Pancreas (tissue), 10 donors: Measurements from ENCODE around the gene FANCC. TPM values are rescaled to one million over a fixed set of nuclear protein-coding genes. Genes with fewer than 3 reads are reported as not detected.

Experiments
- ATAC-seq, 4 donors: fragments of 200-7000 bp; cut with Tn5 transposase; one replicate each; pipeline versions ENCODE4 v1.8.0 to v1.9.1; 2020; ENCODE audit warnings: mild to moderate bottlenecking in 4 of 4, moderate library complexity in 4 of 4
- DNase-seq, 6 donors: peaks; one replicate each; pipeline ENCODE4 v3.0.0-alpha.2; 2020
- FAIRE-seq: peaks from 2 replicates; lab custom pipeline; 2012; peaks lifted over from hg19 to GRCh38; lab: Jason Lieb, UNC
- H3K27ac ChIP-seq, 4 donors: fragments of 200-600 bp; sonication (generic); 1 replicate in 3 of 4; 2 replicates in 1 of 4; pipeline versions ENCODE4 v1.5.0 to v1.8.0; 2020
- H3K27me3 ChIP-seq, 4 donors: fragments of 200-600 bp; one replicate each; pipeline ENCODE4 v1.8.0; 2021
- H3K36me3 ChIP-seq, 3 donors: fragments of 200-600 bp; sonication (generic) in 1 of 3; one replicate each; pipeline versions ENCODE4 v1.5.0 to v1.8.0; 2020 to 2021
- H3K4me1 ChIP-seq, 3 donors: fragments of 200-600 bp; one replicate each; pipeline ENCODE4 v1.8.0; 2021
- H3K4me3 ChIP-seq, 4 donors: fragments of 200-600 bp; sonication (generic) in 2 of 4; one replicate each; pipeline versions ENCODE4 v1.5.0 to v1.8.0; 2020 to 2021
- H3K9me3 ChIP-seq, 4 donors: fragments of 200-600 bp; one replicate each; pipeline ENCODE4 v1.8.0; 2021
- WGBS, 2 donors: extraction: QIAGEN DNeasy Blood & Tissue Kit; methylation state at CpG; one replicate each; pipeline ENCODE4 v1.1.7; 2013; 5-methylcytosine and 5-hydroxymethylcytosine counted together
- intact Hi-C, 3 donors: fragments of 100-400 bp; cut with DNase I; formaldehyde crosslinking; loops; one replicate each; pipeline versions ENCODE4 v1.11.1 to v1.14.2; 2022
- polyA plus RNA-seq, 2 donors: library from polyadenylated mRNA; stranded (reverse); fragments of 200-250 nt; gene quantifications; one replicate each; pipeline ENCODE4 v1.2.3, GENCODE V29; 2013
- total RNA-seq, 6 donors: library from RNA; stranded (reverse); fragmentation: NEBNext Ultra II Directional in 4 of 6; extraction: Animal tissue kit (Norgen Biotek cat#: 25700) in 4 of 6; gene quantifications; one replicate each; pipeline versions ENCODE4 v1.2.1 to v1.2.4, GENCODE V29; 2021 to 2023
- TF ChIP-seq, protein P1 (sequence below), 4 donors: fragments of 200-600 bp; sonication (generic) in 3 of 4; IDR thresholded peaks; one replicate each; pipeline versions ENCODE4 v1.5.0 to v1.8.0; 2021; ENCODE audit warnings: antibody characterized with exemption in 4 of 4
- donor health status: healthy with polysubstance abuse.
- donor health status: DM: no; HTN: no; CAD: no; lungs with moderate emphysema.
- donor health status: DM: no; HTN: no; CAD: no.
- donor health status: control.
- donor health status: control.
- donor health status: Bipolar disorder and iron deficiency.
- donor health status: DM: yes; HTN: yes; CAD: no.
- donor health status: DM: no; HTN: no; CAD: no.
- donor health status: DM: no; HTN: no; CAD: no.
- donor health status: DM: yes; HTN: yes; CAD: no.

Gene FANCC
- total and polyA plus RNA-seq, 8 donors, result 3.8 to 9.9 (median 4.6) TPM

DNA sequence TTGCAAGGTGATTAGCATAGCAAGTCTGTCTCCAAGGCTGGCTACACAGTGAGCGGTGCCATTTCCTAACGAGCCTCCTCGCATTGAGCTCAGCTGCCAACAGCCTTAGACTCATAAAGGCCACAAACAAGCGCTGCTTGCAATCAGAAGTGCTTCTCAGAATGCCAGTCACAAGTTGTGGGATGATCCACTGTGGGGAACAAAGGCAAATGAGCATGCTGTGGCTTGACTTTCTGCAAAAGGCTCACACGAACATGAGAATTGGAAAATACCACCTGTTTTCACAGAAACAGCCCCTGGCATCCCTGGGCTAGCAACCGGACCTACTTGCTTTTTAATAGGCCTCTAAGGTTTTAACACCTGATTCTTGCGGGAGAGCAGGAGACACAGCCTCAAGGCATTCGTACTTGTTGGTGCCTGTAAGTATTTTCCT, 215.5 kb downstream of the FANCC start:
- peaks cover 29 to 45% (median 37%) of the 10 kb centered on the region in 3 donors for H3K4me1 ChIP-seq
- 45% methylated on average over 8 of the region's 8 CpGs for WGBS, 2 donors
- intact Hi-C loops, result no loop called here
- no peaks in the 10 kb centered on the region for H3K9me3 ChIP-seq
- DNase-seq (peak in 3 of 6 donors; percentile 11 to 52 (median 17)), FAIRE-seq (no peak), ATAC-seq (peak in 3 of 4 donors; percentile 5 to 25 (median 24))
- no peak overlapping the region for H3K4me3 ChIP-seq
- H3K27ac ChIP-seq, result peak overlapping the region in 2 of 4 donors; percentile 41 to 73
- TF ChIP-seq, protein P1, sequence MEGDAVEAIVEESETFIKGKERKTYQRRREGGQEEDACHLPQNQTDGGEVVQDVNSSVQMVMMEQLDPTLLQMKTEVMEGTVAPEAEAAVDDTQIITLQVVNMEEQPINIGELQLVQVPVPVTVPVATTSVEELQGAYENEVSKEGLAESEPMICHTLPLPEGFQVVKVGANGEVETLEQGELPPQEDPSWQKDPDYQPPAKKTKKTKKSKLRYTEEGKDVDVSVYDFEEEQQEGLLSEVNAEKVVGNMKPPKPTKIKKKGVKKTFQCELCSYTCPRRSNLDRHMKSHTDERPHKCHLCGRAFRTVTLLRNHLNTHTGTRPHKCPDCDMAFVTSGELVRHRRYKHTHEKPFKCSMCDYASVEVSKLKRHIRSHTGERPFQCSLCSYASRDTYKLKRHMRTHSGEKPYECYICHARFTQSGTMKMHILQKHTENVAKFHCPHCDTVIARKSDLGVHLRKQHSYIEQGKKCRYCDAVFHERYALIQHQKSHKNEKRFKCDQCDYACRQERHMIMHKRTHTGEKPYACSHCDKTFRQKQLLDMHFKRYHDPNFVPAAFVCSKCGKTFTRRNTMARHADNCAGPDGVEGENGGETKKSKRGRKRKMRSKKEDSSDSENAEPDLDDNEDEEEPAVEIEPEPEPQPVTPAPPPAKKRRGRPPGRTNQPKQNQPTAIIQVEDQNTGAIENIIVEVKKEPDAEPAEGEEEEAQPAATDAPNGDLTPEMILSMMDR (IDR thresholded peaks at IDR 0.05), result no peak
- peaks cover 0 to 3% (median 0%) of the 10 kb centered on the region in 3 donors for H3K36me3 ChIP-seq
- no peaks in the 10 kb centered on the region for H3K27me3 ChIP-seq

DNA sequence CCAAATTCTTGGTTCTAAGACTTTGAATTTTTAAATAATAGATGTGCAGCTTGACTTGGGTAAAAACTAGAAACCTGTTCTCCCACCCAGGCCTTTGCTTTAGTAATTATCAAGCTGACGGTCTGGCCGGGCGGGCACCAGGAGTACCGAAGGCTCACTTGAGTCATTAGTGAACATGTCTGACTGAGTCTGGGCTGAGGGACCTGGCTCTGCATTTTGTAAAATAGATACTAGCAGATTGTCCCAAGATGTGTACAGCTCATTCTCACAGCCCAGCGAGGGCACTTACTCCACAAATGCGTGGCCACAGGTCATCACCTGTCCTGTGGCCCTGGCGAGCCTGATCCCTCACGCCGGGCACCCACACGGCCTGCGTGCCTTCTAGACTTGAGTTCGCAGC, 216.2 kb downstream of the FANCC start:
- peak overlapping the region in 2 of 4 donors; percentile 70 to 73 for H3K27ac ChIP-seq
- ATAC-seq (no peak), DNase-seq (peak in 3 of 6 donors; percentile 12 to 53 (median 28)), FAIRE-seq (no peak)
- 93 to 98% methylated on average over 12 of the region's 12 CpGs for WGBS, 2 donors
- intact Hi-C loops, result no loop called here
- TF ChIP-seq, protein P1 (IDR thresholded peaks at IDR 0.05), result no peak
- H3K4me3 ChIP-seq, result no peak overlapping the region
- H3K9me3 ChIP-seq, result no peaks in the 10 kb centered on the region
- H3K36me3 ChIP-seq, result peaks cover 0 to 3% (median 0%) of the 10 kb centered on the region in 3 donors
- peaks cover 29 to 43% (median 31%) of the 10 kb centered on the region in 3 donors for H3K4me1 ChIP-seq
- H3K27me3 ChIP-seq, result no peaks in the 10 kb centered on the region

DNA sequence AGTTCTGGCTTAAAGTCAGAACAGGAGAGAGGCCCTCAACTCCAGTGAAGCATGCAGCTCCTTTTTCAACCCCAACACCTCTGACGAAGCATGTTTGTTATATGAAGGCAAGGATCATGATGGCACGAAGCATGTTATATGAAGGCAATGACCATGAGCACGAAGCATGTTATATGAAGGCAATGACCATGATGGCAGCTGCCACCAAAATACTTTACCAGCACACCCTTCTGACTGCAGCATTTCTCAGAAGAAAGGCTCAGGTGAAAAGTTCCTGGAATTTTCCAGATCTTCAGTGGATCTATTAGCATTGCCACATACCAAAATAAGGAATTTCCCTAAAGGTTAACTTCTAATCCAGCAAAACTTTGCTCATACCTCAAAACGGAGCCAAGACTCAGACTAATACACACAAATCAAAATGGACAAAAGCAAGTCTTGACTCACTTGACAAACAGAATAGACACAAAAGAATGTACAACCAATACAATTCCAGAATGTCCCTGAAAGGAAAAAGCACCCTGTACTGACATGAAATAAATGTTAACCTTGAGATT, 217.4 kb downstream of the FANCC start:
- no peak for FAIRE-seq

DNA sequence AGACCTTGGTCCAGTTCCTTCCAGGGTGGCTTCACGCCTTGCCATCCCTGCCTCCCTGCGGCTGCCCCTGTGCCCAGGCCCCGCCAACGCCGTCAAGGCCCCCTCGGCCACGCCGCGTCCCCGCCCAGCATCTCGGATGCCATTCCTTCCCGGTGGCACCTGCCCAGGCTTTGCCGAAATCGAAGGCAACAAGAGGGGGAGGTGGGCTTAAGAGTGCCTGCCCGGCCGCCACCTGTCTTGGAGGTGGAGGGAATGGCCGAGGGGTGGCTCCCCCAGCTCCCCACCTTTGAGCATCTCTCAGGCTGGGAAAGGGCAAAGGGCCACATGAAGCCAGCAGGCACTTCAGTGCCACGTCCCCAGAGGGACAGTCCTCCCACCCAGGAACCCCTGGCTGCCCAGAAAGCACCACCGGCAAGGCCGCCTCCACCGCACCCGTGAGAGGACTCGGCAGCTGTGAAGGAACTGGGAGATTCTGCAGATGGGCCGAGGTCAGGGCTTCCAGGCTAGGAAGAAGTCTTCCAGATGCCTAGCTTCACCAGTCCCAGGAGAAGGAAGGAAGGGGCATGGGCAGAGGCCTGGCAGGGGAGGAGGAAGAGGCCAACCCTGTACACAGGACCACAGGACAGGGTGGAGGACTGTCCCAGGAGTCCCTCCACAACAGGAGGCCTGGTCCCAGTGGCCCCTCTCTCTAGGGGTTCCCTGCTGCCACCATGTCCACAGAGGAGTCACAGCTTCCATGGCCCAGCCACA, 218.0 kb downstream of the FANCC start:
- no peaks in the 10 kb centered on the region for H3K9me3 ChIP-seq
- H3K27ac ChIP-seq, result peak overlapping the region in 2 of 4 donors; percentile 70 to 73
- FAIRE-seq, result no peak
- 84 to 86% methylated on average over 24 of the region's 24 CpGs for WGBS, 2 donors
- no peaks in the 10 kb centered on the region for H3K27me3 ChIP-seq
- H3K4me3 ChIP-seq, result no peak overlapping the region
- H3K4me1 ChIP-seq, result peaks cover 29 to 43% (median 31%) of the 10 kb centered on the region in 3 donors
- peak in 3 of 6 donors; percentile 33 to 55 (median 54) for DNase-seq
- TF ChIP-seq, protein P1 (IDR thresholded peaks at IDR 0.05), result no peak
- ATAC-seq, result no peak
- intact Hi-C loops, result no loop called here
- H3K36me3 ChIP-seq, result peaks cover 0 to 5% (median 0%) of the 10 kb centered on the region in 3 donors

More for the DNA sequence above, 217.4 kb downstream of the FANCC start:
- ATAC-seq, result peak in 2 of 4 donors; percentile 3 to 14
- H3K4me1 ChIP-seq, result peaks cover 29 to 43% (median 31%) of the 10 kb centered on the region in 3 donors
- H3K9me3 ChIP-seq, result no peaks in the 10 kb centered on the region
- peak overlapping the region in 3 of 4 donors; percentile 18 to 73 (median 70) for H3K27ac ChIP-seq
- TF ChIP-seq, protein P1 (IDR thresholded peaks at IDR 0.05), result no peak
- 74 to 79% methylated on average over 4 of the region's 4 CpGs for WGBS, 2 donors
- H3K4me3 ChIP-seq, result no peak overlapping the region
- H3K36me3 ChIP-seq, result peaks cover 0 to 3% (median 0%) of the 10 kb centered on the region in 3 donors
- DNase-seq, result no peak
- intact Hi-C loops, result no loop called here
- no peaks in the 10 kb centered on the region for H3K27me3 ChIP-seq
